ENCODE data around the gene CCR9. TPM values are rescaled to one million over a fixed set of nuclear protein-coding genes. Genes with fewer than 3 reads are reported as not detected.

The CCR9 gene
- total RNA-seq, 1 donor from 2014 or later: not detected

- Mint-ChIP-seq H3K4me3 (ENCODE audit: unreplicated experiment) (no peak overlapping the region), H3K9me3 (ENCODE audit: unreplicated experiment) (no peaks in the 10 kb centered on the region), H3K4me1 (ENCODE audit: unreplicated experiment) (no peaks in the 10 kb centered on the region), H3K27me3 (ENCODE audit: unreplicated experiment) (no peaks in the 10 kb centered on the region), H3K27ac (ENCODE audit: unreplicated experiment) (no peak overlapping the region), H3K36me3 (ENCODE audit: low read depth, unreplicated experiment) (peaks cover 31% of the 10 kb centered on the region)
- TF ChIP-seq CTCF (IDR thresholded peaks at IDR 0.05; ENCODE audit: unreplicated experiment): no peak
- DNase-seq (ENCODE audit: low spot score): no peak
These were observed 45.8 kb downstream of the CCR9 start for GRCh38 chr3:45932112-45932511.

DNA sequence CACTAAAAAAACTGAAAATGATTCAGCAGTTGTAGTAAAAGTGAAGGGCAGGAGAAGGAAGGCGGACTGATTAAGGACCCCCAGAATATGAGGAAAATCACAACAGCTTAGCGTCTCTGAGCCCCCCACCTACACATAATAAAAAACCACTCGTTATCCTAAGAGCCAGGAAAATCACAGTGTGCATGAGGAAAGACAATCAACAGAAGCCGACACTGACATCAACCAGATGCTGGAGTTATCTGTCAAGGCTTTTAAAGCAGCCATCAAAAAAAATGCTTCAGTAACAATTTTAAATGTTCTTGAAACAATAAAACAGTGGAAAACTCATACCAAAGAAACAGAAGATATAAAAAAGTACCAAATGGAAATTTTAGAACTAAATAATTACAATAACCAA, 47.2 kb downstream of the CCR9 start:
- Mint-ChIP-seq H3K27ac (ENCODE audit: unreplicated experiment) (no peak overlapping the region), H3K27me3 (ENCODE audit: unreplicated experiment) (no peaks in the 10 kb centered on the region), H3K9me3 (ENCODE audit: unreplicated experiment) (no peaks in the 10 kb centered on the region), H3K36me3 (ENCODE audit: low read depth, unreplicated experiment) (peaks cover 19% of the 10 kb centered on the region), H3K4me3 (ENCODE audit: unreplicated experiment) (no peak overlapping the region), H3K4me1 (ENCODE audit: unreplicated experiment) (peaks cover 3% of the 10 kb centered on the region)
- DNase-seq (ENCODE audit: low spot score): no peak
- TF ChIP-seq CTCF (IDR thresholded peaks at IDR 0.05; ENCODE audit: unreplicated experiment): no peak

DNA sequence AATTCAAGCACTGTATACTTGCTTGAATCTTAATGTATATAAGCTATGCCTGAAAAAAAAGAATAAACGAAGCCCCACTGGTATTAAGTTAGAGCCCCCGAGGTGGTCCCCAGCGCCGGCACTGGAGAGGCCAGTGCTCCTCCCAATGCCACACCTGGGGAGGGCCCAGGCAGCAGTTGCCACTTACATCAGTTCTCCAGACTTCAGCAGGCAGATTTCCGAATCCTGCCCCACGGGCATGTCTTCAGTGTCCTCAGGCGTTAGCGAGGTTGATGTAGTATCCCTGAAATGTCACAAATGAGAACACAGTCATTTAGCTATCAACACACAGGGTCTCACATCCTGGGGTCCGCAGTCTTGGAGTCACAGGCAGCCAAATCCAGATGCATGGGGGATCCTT, 49.9 kb downstream of the CCR9 start:
- TF ChIP-seq CTCF (IDR thresholded peaks at IDR 0.05; ENCODE audit: unreplicated experiment): no peak
- Mint-ChIP-seq H3K27ac (ENCODE audit: unreplicated experiment) (no peak overlapping the region), H3K36me3 (ENCODE audit: low read depth, unreplicated experiment) (peaks cover 15% of the 10 kb centered on the region), H3K4me1 (ENCODE audit: unreplicated experiment) (peaks cover 6% of the 10 kb centered on the region), H3K4me3 (ENCODE audit: unreplicated experiment) (no peak overlapping the region), H3K27me3 (ENCODE audit: unreplicated experiment) (no peaks in the 10 kb centered on the region), H3K9me3 (ENCODE audit: unreplicated experiment) (no peaks in the 10 kb centered on the region)
- no peak for DNase-seq (ENCODE audit: low spot score)

DNA sequence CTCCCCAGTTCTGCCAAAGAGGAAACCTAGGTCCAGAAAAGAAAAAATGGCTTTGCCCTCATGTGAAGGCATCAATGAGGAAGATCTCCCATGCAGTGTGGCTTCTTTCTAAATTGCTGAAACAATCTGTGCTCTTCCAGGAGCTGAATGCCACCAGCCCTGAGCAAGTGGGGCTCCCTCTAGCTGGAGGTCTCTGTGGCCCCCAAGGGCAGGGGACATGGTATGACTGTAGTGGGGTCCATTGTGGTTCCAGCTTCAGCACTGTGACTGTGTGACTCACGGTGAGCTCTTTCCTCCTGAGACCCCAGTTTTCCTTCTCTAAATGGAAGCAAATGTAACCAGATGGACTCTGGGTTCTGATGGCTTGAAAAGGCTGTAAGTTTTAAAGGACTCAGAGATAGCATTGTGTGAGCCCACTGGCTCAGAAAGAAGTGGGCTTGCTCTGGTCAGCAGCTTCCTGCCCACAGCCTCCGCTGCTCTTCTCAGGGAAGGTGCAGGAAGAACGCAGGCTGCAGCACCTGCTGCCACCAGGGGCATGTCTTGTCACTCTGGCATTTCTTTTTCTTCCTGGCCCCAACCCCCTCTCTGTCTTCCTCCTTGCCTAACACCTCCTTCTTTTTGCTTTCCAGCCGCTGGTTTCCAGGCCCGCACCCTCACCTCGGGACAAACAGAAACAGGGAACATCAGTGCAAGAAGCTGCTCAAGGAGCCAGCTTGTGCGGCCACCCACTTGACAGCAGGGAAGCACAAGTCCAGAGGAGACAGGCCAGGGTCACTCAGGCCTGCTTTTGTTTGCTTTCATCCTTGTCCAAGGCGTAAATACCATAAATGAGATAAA, 51.1 kb downstream of the CCR9 start:
- Mint-ChIP-seq H3K27ac (ENCODE audit: unreplicated experiment) (no peak overlapping the region), H3K9me3 (ENCODE audit: unreplicated experiment) (no peaks in the 10 kb centered on the region), H3K36me3 (ENCODE audit: low read depth, unreplicated experiment) (peaks cover 10% of the 10 kb centered on the region), H3K4me3 (ENCODE audit: unreplicated experiment) (no peak overlapping the region), H3K27me3 (ENCODE audit: unreplicated experiment) (no peaks in the 10 kb centered on the region), H3K4me1 (ENCODE audit: unreplicated experiment) (peaks cover 6% of the 10 kb centered on the region)
- DNase-seq (ENCODE audit: low spot score): no peak
- TF ChIP-seq CTCF (IDR thresholded peaks at IDR 0.05; ENCODE audit: unreplicated experiment): no peak

GRCh38 chr3:45938043-45938435, 51.7 kb downstream of the CCR9 start:
- DNase-seq (ENCODE audit: low spot score): no peak
- H3K4me1 Mint-ChIP-seq (ENCODE audit: unreplicated experiment): peaks cover 6% of the 10 kb centered on the region
- H3K27me3 Mint-ChIP-seq (ENCODE audit: unreplicated experiment): no peaks in the 10 kb centered on the region
- no peaks in the 10 kb centered on the region for H3K9me3 Mint-ChIP-seq (ENCODE audit: unreplicated experiment)
- H3K36me3 Mint-ChIP-seq (ENCODE audit: low read depth, unreplicated experiment): peaks cover 10% of the 10 kb centered on the region
- H3K4me3 Mint-ChIP-seq (ENCODE audit: unreplicated experiment): no peak overlapping the region
- no peak for TF ChIP-seq CTCF (IDR thresholded peaks at IDR 0.05; ENCODE audit: unreplicated experiment)
- no peak overlapping the region for H3K27ac Mint-ChIP-seq (ENCODE audit: unreplicated experiment)
